HG02840 (cell line): ENCODE results near the gene PLPP7.

Experiments
- ATAC-seq: cut with Tn5 transposase; IDR thresholded peaks from one replicate; pipeline ENCODE4 v1.9.1; 2021; ENCODE audit warnings: mild to moderate bottlenecking, moderate library complexity, moderate number of reproducible peaks; ENCODE audit not compliant: unreplicated experiment, low FRiP score

The PLPP7 gene

DNA sequence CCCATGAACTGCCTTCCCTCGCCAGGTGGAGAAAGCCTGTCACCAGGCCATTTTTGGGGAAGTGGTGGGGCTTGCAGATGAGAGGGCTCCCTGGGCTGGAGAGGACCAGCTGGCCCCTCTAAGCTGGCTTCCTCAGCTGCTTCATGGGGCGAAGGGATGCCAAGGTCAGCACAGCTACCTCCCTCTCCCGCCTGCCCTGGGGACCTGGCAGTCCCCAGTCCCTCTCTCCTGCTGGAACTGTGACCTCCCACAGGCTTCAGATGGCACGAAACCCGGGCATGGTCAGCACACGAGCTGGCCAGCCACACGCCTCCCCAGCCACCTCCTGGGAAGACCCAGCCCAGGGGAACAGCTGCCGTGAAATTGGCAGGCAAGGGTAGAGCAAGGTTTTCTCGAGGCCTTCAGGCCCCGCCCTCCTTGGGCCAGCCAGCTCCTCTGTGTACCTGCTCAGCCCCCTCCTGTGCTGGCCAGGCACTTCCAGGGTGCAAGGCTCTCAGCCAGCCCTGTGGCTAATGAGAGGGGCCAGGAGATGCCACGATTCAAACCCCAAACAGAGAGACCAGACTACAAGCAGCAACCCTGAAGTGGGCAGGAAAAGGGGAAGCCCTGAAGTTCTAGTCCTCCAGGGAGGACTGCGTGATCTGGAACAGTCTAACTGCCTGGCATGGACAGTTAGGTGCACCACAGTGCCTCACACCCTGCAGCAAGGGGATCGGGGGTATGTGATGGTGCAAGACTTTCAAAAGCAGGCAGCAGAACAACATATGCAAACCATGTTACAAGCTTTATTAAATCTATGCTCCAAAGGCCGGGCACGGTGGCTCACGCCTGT, 12.9 kb downstream of the PLPP7 start:
- ATAC-seq: no peak

DNA sequence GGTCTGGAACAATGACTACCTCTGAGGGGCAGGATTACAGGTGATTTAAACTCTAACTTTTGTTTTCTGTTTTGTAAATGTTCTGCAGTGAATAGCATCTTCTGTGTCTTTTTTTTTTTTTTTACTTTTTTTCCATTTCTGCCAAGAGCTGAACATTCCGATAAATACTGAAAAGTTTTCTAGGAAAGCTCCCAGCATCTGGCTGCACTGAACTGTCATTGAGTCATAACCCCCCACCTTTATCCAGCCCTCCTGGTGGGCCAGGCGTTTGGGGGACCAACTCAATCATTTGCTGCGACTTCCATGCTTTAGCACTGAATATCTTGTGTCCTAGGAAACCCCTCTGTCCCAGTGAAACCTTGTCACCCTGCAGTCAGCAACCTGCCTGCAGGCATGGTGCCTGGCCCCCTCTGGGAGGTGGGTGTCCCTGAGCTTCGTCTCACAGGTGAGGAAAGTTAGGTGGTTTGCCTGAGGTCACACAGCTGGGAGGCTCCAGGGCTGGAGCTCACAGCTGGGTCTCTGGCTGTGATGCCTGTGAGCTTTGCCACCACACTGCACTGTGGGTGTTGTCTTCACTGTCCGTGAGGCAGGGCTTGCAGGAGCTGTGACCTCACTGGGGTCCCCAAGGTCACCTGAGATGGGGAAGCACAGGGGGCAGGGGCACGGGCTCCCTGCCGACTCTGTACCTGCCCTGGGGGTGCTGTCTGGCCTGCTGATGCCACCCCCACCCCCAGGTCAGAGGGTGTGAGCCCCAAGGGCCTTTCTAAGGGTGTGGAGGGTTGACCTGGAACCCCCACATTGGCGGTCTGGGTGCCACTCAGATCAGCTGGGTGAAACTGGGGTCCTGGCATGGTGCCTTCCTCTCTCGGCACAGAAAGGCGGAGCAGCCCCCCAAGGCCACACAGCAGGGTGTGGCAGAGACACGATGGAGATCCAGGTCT, 14.1 kb downstream of the PLPP7 start:
- ATAC-seq: no peak

DNA sequence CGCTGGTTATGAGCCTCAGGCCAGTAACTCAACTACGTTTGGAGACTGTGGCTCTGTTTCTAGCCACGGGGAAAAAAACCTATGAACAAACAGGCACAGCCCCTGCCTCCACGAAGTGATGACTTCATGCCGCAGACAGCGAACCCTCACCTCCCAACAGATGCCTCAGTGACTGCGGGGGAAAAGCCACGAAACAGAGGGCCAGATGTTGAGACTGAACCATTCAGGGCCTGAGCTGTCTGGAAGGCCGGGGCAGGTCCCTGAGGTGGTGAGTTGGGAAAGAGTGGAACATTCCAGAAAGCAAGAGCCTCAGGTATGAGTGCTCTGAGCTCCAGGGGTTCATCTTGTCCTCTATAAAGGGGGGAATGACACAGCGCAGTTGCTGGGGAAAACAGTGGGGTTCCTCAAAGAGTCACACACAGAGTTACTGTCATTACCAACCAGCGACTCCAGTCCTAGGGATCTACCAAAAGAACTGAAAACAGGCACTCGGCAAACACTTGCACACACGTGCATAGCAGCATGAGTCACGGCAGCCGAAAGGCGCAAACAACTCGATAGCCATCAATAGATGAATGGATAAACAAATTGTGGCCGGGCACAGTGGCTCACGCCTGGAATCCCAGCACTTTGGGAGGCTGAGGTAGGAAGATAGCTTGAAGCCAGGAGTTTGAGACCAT, 15.3 kb downstream of the PLPP7 start:
- ATAC-seq: no peak

DNA sequence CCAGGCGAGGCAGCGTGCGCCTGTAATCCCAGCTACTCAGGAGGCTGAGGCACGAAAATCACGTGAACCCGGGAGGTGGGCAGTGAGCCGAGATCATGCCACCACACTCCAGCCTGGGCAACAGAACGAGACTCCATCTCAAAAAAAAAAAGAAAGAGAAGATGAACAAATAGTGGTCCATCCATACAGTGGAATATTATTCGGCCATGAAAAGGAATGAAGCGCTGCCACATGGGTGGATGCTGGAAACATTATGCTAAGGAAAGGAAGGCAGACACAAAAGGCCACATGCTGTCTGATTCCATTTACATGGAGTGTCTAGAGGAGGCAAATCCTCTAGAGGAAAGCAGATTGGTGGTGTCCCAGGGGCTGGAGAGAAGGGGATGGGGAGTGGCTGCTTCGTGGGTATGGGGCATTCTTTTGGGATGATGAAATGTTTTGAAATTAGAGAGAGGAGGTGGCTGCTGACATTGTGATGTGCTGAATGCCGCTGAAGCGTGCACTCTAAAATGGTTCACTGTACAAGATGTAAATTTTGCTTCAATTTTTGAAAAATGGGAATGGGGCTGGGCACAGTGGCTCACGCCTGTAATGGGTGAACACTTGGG, 17.0 kb downstream of the PLPP7 start:
- ATAC-seq: no peak

DNA sequence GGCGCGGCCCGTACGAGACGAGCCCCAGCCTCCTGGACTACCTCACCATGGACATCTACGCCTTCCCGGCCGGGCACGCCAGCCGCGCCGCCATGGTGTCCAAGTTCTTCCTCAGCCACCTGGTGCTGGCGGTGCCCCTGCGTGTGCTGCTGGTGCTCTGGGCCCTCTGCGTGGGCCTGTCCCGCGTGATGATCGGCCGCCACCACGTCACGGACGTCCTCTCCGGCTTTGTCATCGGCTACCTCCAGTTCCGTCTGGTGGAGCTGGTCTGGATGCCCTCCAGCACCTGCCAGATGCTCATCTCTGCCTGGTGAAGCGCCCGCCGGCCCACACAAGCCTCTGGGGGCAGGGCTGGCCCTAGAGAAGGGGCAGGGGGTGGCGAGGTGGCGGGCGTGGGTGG, 18.5 kb downstream of the PLPP7 start:
- no peak for ATAC-seq

DNA sequence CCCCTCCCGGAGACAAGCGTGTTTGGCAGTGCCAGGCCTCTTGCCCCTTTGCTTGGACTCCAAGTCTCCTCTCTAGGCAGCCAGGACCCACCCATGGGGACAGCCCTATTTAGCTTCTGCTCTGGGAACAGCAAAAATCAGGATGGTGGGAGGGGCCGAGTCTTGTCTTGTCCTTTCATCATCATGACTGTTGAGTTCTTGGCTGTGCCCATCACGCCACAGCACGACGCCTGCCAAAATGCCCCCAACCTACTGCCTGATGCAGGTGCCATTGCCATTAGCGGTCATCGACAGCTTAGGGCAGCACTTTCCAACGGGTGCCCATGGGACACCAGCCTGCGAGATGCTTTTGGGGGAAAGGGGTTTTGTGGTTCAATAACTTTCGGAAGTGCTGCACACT, 18.9 kb downstream of the PLPP7 start:
- no peak for ATAC-seq

DNA sequence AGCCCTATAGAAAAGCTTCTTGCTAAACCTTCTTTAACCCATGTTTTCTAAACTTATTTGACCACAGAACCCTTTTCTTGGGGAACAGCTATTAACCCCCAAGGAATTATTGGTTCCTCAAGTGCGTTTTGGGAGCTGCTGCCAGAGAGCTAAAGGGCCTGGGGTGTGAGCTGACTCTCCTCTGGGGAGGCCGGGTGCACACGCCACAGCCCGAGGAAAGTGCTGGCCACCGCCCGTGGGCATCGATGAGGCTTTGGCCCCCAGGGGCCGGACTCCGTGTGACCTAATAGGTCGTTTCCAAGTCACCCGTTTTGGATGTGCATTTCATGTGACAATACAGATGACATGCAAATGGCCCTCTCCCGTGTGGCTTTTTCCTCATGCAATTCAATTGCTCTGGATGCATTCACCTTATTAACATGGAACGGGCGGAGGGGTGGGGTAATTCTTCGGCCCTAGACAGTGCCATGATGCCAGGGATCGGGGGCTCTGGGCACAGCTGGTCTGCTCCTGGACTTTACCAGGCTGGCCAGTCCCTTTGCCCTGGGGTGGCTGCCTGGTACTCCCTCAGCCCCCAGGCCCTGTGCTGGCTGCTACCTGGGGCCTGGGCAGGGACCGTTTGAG, 19.5 kb downstream of the PLPP7 start:
- no peak for ATAC-seq

DNA sequence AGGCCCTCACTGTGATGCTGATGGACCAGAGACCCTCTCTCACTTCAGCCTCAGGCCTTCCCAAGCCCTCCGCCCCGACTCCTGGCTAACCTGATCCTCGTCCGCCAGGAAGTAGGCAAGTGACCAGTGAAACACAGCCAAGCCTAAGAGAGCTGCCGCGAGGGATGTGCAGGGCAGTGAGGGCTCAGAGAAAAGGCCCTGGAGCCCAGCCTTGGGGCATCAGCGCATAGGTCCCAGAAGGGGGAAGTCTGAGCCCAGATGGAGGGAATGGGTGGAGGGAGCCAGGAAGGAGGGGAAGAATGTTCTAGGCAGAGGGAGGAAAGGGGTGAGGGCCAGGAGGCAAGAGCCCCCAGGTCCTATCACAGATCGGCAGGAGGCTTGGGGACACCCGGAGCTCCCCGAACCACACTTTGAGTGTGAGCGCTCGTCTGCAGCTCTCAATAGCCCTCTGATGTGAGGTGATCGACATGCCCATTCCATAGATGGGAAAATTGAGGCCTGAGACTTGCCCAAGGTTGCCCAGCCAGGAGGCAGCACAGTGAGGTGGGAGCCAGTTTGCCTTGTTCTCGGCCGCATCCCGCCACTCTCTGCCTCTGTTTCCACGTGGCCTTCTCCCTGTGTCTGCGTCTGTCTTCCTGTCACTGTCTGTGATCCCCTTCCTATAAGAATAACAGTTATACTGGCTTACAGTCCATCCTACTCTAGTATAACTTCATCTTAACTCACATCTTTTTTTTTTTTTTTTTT, 20.2 kb downstream of the PLPP7 start:
- no peak for ATAC-seq

DNA sequence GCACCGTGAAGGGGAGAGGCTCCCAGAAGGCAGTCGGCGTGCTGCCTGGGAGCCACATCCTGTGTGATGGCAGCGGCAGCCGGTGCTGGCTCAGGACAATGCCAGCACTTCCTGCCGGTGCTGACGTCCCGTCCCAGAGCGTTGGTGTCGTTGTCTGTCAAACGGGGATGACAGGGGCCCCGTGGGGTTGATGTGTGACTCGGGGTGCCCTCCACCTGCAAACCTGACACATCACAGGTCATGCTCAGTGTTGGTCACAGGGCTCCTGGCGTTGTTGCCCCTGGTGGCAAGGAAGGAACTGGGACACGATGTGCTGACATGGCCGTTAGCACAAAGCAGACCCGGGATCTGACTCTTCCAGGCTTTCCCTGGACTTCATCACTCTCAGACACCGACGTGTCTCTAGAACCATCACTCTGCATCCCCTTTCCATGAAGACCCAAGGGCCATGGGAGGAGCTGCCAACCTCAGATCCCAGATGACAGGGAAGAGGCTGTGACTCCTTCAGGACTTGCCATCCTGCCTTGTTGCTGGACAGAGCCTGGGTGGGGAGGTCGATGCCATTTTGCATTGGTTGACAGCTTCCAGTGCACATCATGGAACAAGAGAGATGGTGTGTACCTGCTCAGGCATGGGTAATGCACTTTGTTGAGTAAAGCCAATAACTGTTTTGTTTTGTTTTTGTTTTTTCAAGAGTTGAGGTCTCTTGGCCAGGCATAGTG, 21.5 kb downstream of the PLPP7 start:
- ATAC-seq: no peak

DNA sequence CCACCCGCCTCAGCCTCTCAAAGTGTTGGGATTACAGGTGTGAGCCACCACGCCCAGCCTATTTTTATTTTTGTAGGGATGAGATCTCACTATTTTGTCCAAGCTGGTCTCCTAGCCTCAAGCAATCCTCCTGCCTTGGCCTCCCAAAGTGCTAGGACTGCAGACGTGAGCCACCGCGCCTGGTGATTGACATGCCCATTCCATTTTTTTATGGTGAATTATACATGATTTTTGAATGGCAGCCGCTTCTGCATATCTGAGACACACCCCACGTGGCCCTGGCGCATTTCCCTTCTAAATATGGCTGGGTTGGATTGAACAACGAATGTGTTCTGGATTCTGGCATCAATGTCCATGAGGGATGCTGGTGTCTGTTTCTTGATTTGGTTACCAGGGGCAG, 22.7 kb downstream of the PLPP7 start:
- ATAC-seq: no peak

DNA sequence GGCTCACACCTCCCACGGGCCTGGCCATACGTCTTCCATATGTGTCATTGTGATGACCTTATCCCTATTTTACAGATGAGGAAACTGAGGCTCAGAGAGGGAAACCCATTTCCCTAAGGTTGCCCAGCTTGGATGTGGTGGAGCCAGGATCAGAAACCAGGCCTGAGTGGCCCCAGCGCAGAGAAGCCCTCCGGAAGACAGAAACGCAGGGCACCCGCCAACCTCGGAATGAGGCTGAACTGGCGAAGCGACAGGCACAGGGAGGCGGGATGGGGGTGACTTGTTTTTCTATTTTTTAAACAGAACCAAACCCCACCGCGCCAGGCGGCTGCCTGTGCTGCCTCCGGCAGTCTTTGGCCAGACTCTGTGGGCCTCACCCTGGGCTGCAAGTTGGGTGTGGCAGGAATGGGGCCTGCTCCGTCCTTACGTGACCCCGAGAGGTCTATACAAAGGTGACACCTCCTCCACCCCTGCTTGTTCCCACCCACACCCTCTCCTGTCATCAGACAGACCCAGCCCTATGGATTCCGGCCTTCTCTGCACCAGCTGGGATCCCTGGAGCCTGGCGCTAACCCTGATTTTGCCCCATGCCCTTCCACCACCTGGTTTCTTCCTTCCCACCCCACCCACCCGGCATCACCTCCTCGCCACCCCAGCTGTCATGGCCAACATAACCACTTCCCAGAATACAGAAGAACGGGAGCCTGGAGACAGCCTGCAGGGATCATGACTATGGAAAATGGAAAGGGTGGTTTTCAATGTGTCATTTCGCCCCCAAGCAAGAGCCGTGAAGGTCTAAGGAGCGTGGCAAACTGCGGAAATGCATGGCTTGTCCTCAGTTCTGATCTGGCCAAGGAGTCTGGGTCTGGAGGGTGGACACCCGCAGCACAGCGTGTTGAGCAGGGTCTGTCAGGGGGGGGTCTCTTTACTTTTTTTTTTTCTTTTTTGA, 23.6 kb downstream of the PLPP7 start:
- ATAC-seq: no peak

DNA sequence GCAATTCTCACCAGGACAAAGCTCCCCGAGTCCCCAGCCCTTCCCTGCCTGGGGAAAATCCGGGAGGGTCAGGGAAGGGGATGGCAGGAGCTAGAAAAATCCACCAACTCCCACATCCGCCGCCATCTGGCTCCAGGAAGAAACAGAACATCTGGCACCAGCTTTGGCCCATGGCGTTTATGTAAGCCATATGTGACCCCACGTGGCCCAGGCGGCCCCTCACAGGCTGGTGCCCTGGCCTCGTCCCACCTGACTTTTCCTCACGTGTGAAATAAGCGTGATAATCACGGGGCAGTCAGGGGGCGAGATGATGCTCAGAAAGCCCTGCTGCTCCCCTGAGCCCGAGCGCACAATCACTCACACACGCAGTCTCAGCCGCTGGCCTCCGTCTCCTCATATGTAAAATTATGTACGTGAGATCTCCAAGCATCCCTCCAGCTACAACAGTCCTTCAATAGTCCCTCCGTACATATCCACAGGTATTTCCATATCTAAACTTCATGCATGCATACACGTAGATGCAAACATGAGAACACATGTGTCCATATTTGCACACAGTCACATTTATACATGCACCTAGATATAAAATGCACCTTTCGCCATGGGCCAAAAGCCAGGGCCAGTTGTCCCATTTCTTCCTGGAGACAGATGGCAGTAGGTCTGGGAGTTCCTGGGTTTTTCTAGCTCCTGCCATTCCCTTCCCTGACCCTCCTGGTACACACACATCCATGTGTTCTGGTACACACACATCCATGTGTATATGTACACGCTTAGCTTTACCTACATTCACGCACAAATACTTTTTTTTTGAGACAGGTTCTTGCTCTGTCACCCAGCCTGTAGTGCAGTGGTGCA, 28.9 kb downstream of the PLPP7 start:
- ATAC-seq: no peak

DNA sequence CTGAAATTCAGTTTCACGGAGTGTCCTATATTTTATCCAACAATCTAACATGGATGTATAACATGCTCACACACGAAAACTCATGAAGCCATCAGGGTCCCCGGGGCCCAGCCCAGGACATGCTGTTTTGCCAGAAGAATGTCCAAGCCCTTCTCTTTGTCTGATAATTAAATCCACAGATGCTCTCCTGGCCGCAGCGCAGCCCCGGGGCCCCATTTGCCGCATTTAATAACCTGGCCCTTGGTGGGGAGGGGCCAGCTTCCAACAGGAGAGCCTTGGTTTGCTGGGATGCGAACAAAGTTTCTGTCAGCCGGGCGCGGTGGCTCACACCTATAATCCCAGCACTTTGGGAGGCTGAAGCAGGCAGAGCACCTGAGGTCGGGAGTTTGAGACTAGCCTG, 30.0 kb downstream of the PLPP7 start:
- no peak for ATAC-seq

DNA sequence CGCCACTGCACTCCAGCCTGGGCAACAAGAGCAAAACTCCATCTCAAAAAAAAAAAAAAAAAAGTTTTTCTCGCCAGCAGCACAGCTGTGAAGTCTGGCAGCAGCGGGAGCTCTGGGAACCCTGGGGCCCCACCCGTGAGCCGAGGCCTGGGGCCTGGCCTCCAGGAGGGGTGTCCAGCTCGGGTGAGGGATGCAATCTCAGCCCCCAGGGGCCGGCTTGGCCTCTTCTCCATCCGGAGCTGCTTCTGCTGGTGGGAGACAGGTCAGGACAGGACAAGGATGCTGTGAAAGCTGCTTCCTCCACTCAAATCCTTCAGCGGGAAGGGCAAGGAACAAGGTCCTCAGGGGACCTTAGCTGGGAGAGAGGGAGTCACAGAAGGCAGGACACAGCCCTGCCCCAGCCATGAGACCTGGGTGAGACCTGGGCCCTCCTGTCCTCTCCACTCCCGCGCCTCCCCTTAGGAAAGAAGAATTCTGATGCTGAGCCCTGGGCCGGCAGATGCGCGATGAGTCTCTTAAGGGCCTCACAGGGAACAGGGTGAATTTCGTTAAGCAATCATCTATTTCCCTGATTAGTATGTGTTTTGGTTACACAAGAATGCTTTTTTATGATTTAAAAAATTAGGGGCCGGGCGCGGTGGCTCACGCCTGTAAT, 30.6 kb downstream of the PLPP7 start:
- ATAC-seq: no peak

DNA sequence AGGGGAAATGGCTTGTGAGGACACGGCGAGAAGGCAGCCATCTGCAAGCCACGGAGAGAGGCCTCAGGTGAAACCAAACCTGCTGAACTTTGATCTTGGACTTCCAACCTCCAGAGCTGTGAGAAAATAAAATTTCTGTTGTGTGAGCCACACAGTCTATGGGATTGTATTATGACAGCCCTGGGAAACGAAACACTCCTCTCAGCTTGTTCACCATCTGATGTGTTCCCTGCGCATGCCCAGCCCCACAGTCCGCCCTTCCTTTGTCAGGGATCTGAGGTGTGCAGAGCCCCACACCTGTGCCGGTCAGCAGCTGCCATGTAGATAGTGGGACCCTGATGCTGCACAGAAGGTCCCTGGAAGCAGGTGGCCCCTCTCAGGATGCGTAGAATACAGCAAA, 34.1 kb downstream of the PLPP7 start:
- no peak for ATAC-seq
